Small intestine (tissue), 7 donors: ENCODE results near the gene MUSTN1. TPM values are rescaled to one million over a fixed set of nuclear protein-coding genes. Genes with fewer than 3 reads are reported as not detected.

Experiments used
- DNase-seq, 2 donors: peaks; one replicate each; pipeline versions ENCODE4 v3.0.0 to v3.0.0-alpha.2; 2013
- FAIRE-seq: peaks from 2 replicates; lab custom pipeline; 2012; peaks lifted over from hg19 to GRCh38; lab: Jason Lieb, UNC
- H3K27ac ChIP-seq, 3 donors: one replicate each; pipeline ENCODE4 v1.5.1; 2013; ENCODE audit warnings: low read length in 2 of 3, mild to moderate bottlenecking in 2 of 3, control low read depth in 1 of 3, inconsistent platforms in 1 of 3, low read depth in 1 of 3, moderate library complexity in 1 of 3
- H3K27me3 ChIP-seq, 3 donors: one replicate each; pipeline ENCODE4 v1.6.1; 2013; ENCODE audit warnings: low read length in 3 of 3, inconsistent platforms in 1 of 3; ENCODE audit not compliant: control insufficient read depth in 3 of 3, insufficient read depth in 3 of 3
- H3K36me3 ChIP-seq, 3 donors: one replicate each; pipeline ENCODE4 v1.6.1; 2013; ENCODE audit warnings: low read length in 3 of 3, inconsistent platforms in 1 of 3, low read depth in 1 of 3, mild to moderate bottlenecking in 1 of 3, moderate library complexity in 1 of 3; ENCODE audit not compliant: control insufficient read depth in 3 of 3, insufficient read depth in 2 of 3
- H3K4me1 ChIP-seq, 3 donors: one replicate each; pipeline ENCODE4 v1.6.1; 2013; ENCODE audit warnings: low read length in 2 of 3, inconsistent platforms in 1 of 3, low read depth in 1 of 3, mild to moderate bottlenecking in 1 of 3, moderate library complexity in 1 of 3; ENCODE audit not compliant: control insufficient read depth in 3 of 3, insufficient read depth in 2 of 3
- H3K4me3 ChIP-seq, 3 donors: one replicate each; pipeline ENCODE4 v1.5.1; 2013; ENCODE audit warnings: low read length in 3 of 3, control low read depth in 1 of 3, inconsistent platforms in 1 of 3, low read depth in 1 of 3, mild to moderate bottlenecking in 1 of 3, moderate library complexity in 1 of 3
- H3K9me3 ChIP-seq, 2 donors: one replicate each; pipeline ENCODE4 v1.6.1; 2013; ENCODE audit warnings: low read depth in 1 of 2, low read length in 1 of 2; ENCODE audit not compliant: control insufficient read depth in 2 of 2, insufficient read depth in 1 of 2
- WGBS, 3 donors: extraction: QIAGEN DNeasy Blood & Tissue Kit; methylation state at CpG; one replicate each; pipeline ENCODE4 v1.1.7; 2013; 5-methylcytosine and 5-hydroxymethylcytosine counted together
- polyA plus RNA-seq, 4 donors: library from polyadenylated mRNA; stranded (reverse) in 3 of 4; unstranded in 1 of 4; fragments of 200-250 nt in 3 of 4; fragments of 120-200 nt in 1 of 4; gene quantifications; one replicate each; pipeline versions ENCODE4 v1.2.1 to v1.2.3, GENCODE V29; 2013
- donor health status: healthy with polysubstance abuse.
- donor health status: control.
- donor health status: control.
- donor health status: Bipolar disorder and iron deficiency.
- donor health status: healthy.

MUSTN1 gene
- polyA plus RNA-seq, 4 donors, result 3.4 to 32.3 (median 7.4) TPM

GRCh38 chr3:52800079-52800478 lies 34.7 kb downstream of the MUSTN1 start:
- Histone ChIP-seq H3K27me3 (no peaks in the 10 kb centered on the region), H3K4me1 (peaks cover 0 to under 1% (median 0%) of the 10 kb centered on the region in 3 donors), H3K36me3 (no peaks in the 10 kb centered on the region), H3K4me3 (no peak overlapping the region), H3K9me3 (no peaks in the 10 kb centered on the region), H3K27ac (no peak overlapping the region)
- no peak for FAIRE-seq
- 85 to 90% (median 85%) methylated on average over 7 of the region's 7 CpGs for WGBS, 3 donors
- no peak for DNase-seq

GRCh38 chr3:52798978-52799476 lies 35.8 kb downstream of the MUSTN1 start:
- H3K9me3 ChIP-seq, result no peaks in the 10 kb centered on the region
- H3K4me3 ChIP-seq, result no peak overlapping the region
- WGBS, 3 donors, result 35 to 56% (median 47%) methylated on average over 14 of the region's 14 CpGs
- H3K36me3 ChIP-seq, result no peaks in the 10 kb centered on the region
- DNase-seq, result peak; percentile 37 to 50
- FAIRE-seq, result no peak
- no peaks in the 10 kb centered on the region for H3K27me3 ChIP-seq
- H3K27ac ChIP-seq, result no peak overlapping the region
- H3K4me1 ChIP-seq, result peaks cover 0 to 9% (median 0%) of the 10 kb centered on the region in 3 donors

GRCh38 chr3:52798376-52798977 lies 36.3 kb downstream of the MUSTN1 start:
- Histone ChIP-seq H3K4me3 (no peak overlapping the region), H3K27ac (no peak overlapping the region), H3K9me3 (no peaks in the 10 kb centered on the region), H3K4me1 (peaks cover 0 to 14% (median 0%) of the 10 kb centered on the region in 3 donors), H3K27me3 (no peaks in the 10 kb centered on the region), H3K36me3 (no peaks in the 10 kb centered on the region)
- DNase-seq, result no peak
- WGBS, 3 donors, result 77 to 84% (median 78%) methylated on average over 10 of the region's 10 CpGs
- FAIRE-seq, result no peak

GRCh38 chr3:52796411-52796810 lies 38.4 kb downstream of the MUSTN1 start:
- Histone ChIP-seq H3K4me3 (no peak overlapping the region), H3K36me3 (no peaks in the 10 kb centered on the region), H3K4me1 (peaks cover 0 to 23% (median 0%) of the 10 kb centered on the region in 3 donors), H3K9me3 (no peaks in the 10 kb centered on the region), H3K27me3 (no peaks in the 10 kb centered on the region), H3K27ac (no peak overlapping the region)
- 88 to 92% (median 91%) methylated on average over 9 of the region's 9 CpGs for WGBS, 3 donors
- FAIRE-seq (no peak), DNase-seq (no peak)

GRCh38 chr3:52795298-52795900 lies 39.4 kb downstream of the MUSTN1 start:
- DNase-seq (no peak), FAIRE-seq (no peak)
- WGBS, 3 donors, result 50 to 59% (median 52%) methylated on average over 9 of the region's 9 CpGs
- no peak overlapping the region for H3K27ac ChIP-seq
- H3K4me1 ChIP-seq, result peaks cover 0 to 23% (median 0%) of the 10 kb centered on the region in 3 donors
- no peaks in the 10 kb centered on the region for H3K36me3 ChIP-seq
- no peaks in the 10 kb centered on the region for H3K9me3 ChIP-seq
- no peak overlapping the region for H3K4me3 ChIP-seq
- H3K27me3 ChIP-seq, result no peaks in the 10 kb centered on the region

- no peak within 1 kb of the TSS for H3K27ac ChIP-seq
- 73 to 83% (median 77%) methylated on average over 10 of the region's 10 CpGs for WGBS, 3 donors
- H3K27me3 ChIP-seq, result no peaks in the 10 kb centered on the region
- no peaks in the 10 kb centered on the region for H3K36me3 ChIP-seq
- H3K9me3 ChIP-seq, result no peaks in the 10 kb centered on the region
- H3K4me3 ChIP-seq, result no peak within 1 kb of the TSS
- no peak for FAIRE-seq
- peak in 1 of 2 donors; percentile 23 for DNase-seq
- peaks cover 0 to 23% (median 0%) of the 10 kb centered on the region in 3 donors for H3K4me1 ChIP-seq
These were observed 40.2 kb downstream of the MUSTN1 start, which contains the start of gene ITIH3 for GRCh38 chr3:52794612-52795099. TSS of gene ITIH3 (plus strand) at chr3:52794796. CDS start at chr3:52794804, 8 bp downstream.

- FAIRE-seq, result no peak
- no peak overlapping the region for H3K4me3 ChIP-seq
These were observed 40.9 kb downstream of the MUSTN1 start for GRCh38 chr3:52793702-52794611.

More at GRCh38 chr3:52793702-52794611, 40.9 kb downstream of the MUSTN1 start:
- Histone ChIP-seq H3K9me3 (no peaks in the 10 kb centered on the region), H3K27ac (no peak overlapping the region), H3K4me1 (peaks cover 0 to 23% (median 0%) of the 10 kb centered on the region in 3 donors), H3K36me3 (no peaks in the 10 kb centered on the region), H3K27me3 (no peaks in the 10 kb centered on the region)
- DNase-seq, result peak in 1 of 2 donors; percentile 31
- WGBS, 3 donors, result 54 to 66% (median 66%) methylated on average over 7 to 9 of the region's 9 CpGs
